Measurements from ENCODE around the gene CDC20.
A peak's percentile ranks its signal among the peaks of the same experiment; 100 is the strongest.
"Not testable (repeated sequence)": the region's sequence is repeated elsewhere in the genome, so short reads cannot be mapped to it uniquely, and the experiment has no call there.

CDC20 gene

DNA sequence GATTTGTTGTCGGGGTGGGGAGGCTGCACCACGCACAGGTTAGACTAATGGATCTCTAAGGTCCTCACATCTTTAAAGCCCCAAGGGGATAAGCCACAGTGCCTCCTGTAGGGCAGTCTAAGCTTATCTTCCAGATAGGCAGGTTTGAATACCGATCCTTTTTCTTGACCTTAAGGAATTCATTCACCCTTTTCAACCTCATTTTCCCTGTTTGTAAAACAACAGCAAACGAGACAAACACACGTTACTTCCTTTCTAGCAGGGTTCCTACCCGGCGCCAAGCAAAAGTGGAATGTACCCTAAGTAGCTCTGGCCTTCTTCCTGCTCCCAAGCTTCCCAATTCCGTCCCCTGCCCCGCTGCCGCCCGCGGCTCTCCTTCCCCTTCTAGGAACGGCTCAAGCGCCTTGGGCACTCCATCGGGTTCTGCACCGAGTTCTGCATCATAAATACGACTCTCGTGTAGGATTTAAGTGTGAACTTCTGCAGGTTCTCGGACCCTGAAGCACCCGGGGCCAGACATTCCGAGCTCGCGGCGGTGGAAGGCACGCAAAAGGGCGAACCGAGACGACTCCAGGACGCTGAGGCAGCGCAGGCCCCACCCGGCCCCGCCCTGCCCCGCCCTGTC, 548 bp upstream of the CDC20 start:
- DNase-seq = no peak

- DNase-seq = no peak
Measured at GRCh38 chr1:43359696-43360095, 915 bp downstream of the CDC20 start.

GRCh38 chr1:43360616-43361015, 1.8 kb downstream of the CDC20 start:
- no peak for DNase-seq

GRCh38 chr1:43363283-43363934, 4.6 kb downstream of the CDC20 start:
- no peak for DNase-seq

- no peak for DNase-seq
Measured at GRCh38 chr1:43363935-43364525, 5.2 kb downstream of the CDC20 start.

DNA sequence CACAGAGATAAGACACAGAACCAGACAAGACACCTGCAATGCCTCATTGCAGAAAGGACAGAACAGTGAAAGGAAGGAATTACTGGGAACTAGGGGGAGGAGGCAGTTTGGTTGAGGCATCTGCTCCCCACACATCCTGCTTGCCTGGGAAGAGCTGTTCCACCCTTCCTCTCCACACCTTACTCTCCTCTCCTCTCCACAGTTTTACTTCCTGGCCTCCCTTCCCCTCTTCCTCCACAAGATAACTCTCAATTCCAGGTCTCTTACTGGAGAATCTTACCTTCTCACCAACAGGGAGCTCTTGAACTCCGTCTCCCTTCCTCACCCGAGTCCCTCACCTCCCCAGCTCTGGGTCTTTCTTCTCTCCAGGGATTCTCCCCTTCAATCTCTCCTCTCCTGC, 6.9 kb downstream of the CDC20 start:
- no peak for DNase-seq

GRCh38 chr1:43366179-43366578, 7.4 kb downstream of the CDC20 start:
- DNase-seq = no peak

DNA sequence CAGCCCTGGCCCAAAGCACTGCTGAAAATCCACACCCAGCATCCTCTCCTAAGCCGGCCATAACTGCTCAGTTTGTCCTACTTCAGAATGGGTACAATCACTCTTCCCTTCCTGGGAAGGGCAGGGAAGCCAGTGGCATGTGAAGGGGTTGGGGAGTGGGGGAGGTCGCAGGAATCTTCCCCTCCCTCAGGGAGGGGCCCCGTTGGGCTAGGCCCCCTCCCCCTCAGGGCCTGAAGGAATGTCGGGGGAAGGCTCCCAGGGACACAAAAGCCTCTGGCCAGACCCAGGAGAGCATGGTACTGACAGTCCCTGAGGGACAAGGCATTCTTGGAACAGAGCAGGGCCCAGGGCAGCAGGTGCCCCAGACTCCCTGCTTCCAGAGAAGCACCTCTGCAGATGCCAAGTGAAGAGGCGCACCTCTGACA, 7.8 kb downstream of the CDC20 start:
- no peak for DNase-seq

DNA sequence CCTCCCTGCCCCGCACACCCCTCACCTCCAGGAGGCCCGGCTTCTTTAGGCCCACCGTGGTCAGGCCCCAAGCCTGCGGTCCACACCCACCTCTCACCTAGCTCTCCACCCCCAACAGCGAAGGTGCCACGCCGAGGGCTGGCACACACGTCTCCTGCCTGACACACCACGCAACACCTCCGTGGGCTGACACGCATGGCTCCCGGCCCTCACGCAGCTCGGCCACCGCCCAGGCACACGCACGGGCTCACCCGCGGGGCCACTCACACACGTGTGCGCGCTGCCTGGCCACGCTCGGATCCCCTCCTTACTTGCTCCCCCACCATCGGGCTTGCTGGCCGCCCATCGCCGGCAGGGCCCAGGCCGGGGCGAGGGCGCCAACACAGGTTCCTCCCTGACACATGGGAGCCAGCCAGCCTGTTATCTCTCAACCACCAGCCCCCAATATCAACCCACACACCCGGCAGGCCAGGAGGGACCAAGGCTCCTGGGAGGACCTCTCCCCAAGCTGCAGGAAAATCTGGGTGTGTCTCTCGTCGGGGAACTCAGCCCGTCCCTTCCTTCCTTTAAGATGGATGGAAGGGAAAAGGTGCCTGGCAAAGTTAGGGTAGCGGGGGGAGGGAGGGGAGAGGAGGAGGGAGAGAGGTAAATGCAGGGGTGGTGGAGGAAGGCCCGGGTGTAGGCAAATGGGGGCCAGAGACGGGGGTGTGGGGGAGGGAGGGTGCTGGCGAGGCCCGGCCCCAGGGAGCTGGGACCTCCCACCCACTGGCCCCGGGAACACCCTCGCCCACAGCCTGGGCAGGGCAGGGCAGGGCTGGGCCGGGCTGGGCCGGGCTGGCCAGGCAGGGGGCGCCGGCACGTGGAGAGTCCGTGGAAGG, 8.5 kb downstream of the CDC20 start:
- peak; percentile 14 for DNase-seq

- peak; percentile 88 for DNase-seq
Measured at GRCh38 chr1:43367904-43368645, 9.3 kb downstream of the CDC20 start, which contains the start of gene ELOVL1. Gene ELOVL1, minus strand, starts transcription at chr1:43368011. Its CDS starts 2,402 bp downstream, at chr1:43365609.

GRCh38 chr1:43368646-43369020, 9.9 kb downstream of the CDC20 start:
- no peak for DNase-seq

DNA sequence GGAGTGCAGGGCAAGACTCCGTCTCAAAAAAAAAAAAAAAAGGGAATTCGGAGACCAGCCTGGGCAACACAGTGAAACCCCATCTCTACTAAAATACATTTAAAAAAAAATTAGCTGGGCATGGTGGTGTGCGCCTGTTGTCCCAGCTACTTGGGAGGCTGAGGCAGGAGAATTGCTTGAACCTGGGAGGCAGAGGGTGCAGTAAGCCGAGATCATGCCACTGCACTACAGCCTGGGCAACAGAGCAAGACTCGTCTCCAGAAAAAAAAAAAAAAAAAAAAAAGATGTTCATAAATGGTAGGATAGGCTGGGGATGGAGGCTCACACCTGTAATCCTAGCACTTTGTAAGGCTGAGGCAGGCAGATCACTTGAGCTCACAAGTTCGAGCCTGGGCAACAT, 11.0 kb downstream of the CDC20 start:
- not testable (repeated sequence) for DNase-seq

DNA sequence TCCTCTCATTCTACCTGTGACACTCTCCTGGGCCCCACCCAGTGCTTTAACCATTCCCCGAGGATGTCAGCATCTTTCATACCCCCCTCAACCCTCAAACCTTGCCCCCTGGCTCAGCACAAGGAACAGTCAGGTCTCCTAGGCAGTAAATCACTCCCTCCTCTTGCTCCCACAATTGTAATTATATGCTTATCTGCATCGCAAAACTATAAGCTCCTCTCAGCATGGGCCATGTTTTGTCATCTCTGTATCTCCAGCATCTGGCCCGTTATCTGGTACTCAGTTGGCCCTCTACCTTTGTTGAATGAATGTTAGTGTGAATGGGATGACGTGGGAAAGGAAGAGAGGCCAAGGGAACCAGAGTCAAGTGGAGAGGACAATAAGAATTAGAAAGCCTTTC, 11.8 kb downstream of the CDC20 start:
- no peak for DNase-seq

DNA sequence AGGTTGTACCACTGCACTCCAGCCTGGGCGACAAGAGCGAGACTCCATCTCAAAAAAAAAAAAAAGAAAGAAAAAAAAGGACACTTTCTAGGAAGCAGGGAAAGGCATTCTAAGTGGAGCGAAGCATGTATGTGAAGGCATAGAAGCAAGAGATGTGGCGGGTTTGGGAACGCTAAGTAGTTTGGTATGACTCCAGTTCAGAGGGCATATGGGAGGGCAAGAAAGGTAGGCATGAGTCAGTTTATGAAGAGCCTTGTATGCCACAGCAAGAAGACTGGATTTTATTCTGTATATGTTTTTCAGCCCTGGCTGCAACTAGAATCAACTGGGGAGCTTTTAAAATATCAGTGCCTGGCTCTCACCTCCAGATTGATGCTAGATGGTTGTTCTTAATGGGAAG, 13.4 kb downstream of the CDC20 start:
- no peak for DNase-seq

DNA sequence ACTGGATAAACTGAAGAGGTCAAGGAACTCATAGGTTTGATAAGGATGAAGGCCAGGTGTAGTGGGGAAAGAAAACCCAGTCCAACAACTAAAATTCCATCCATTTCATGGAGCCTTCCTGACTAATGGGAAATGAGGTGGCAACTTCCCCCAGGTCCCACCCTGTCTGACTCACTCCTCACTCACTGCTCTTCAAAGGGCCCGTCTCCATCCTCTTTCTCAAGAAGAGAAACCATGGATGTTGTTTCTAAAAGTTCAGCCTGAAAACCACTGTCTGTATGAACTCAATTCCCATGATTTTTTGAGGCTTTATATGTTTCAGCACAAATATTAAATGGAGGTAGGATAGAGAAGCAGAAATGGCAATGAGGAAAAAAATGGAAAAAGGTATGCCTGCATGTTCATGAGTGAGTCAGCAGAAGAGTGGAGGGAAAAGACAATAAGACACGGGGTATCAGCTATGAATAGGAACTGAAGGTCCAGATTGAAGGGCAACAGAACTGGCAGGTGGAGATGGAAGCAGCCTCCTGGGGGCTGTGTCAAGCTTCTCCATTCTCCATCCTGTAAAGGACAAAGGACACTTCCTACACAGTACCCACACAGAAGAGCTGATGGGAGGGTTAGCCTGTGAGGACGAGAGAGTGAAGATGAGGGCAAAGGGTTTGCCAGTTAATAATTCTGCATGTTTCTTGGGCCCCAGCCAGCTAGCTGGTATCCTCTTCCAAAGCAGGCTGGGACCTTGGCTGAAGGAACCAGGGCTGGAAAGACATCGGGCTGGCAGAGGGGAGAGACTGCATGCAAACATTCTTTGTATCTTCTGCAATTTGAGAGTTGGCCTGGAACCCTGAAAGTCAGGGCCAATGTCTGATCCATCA, 14.5 kb downstream of the CDC20 start:
- no peak for DNase-seq

DNA sequence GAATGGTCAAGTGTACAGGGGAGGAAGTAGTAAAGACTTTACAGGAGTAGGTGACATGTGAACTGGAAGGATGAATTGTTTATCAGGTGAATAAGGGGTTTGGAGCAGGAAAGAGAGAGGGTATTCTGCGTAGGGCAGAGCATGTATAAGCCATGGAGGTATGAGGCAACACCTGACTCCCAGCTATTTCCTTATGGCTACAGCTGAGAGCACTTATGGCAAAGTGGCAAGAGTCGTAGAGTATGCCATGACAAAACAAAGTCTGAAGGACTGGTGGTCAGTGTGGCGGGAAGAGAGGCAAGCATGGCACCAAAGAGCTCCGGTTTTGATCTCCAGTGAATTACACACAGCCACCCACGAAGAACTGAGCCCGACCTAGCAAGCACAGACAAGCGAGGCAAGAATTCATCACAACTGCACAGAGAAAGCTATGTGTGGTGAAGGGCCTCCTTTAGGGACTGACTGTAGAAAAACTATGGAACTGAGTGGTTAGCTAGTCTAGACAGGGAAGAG, 18.0 kb downstream of the CDC20 start:
- no peak for DNase-seq

- DNase-seq = no peak
Measured at GRCh38 chr1:43377831-43378230, 19.1 kb downstream of the CDC20 start.

DNA sequence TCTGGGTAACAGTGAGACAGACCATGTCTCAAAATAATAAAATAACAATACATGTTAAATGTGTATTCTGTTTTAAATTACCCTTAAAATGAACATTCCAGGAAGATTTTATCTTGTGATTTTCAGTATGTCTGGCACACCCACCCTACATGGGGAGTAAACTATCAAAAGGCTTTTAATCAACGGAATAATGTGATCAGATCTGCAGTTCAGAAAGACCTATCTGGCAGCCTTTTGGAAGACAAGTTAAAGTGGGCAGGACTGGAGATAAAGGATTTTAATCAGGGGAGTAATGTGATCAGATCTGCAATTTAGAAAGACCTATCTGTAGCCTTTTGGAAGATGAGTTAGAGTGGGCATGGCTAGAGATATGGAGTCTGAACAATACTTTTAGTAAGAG, 20.7 kb downstream of the CDC20 start:
- no peak for DNase-seq

DNA sequence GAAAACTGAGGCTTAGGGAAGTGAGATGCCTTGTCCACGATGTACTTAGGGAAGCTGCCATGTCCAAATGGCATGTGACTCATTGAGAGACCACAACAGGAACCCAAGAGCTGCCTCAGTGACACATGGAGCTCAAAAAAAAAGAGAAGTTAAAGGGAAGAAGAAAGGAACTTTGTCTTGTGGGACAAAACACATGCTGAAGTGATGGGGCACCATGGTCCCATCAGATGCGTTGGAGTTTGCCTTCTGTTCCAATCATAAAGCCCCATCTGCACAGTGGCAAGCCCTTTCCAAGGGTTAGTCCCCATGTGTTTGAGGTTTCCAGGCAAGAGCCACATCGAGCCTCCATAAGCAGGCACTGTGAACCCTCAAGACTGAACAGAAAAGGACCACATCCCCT, 22.8 kb downstream of the CDC20 start:
- no peak for DNase-seq

DNA sequence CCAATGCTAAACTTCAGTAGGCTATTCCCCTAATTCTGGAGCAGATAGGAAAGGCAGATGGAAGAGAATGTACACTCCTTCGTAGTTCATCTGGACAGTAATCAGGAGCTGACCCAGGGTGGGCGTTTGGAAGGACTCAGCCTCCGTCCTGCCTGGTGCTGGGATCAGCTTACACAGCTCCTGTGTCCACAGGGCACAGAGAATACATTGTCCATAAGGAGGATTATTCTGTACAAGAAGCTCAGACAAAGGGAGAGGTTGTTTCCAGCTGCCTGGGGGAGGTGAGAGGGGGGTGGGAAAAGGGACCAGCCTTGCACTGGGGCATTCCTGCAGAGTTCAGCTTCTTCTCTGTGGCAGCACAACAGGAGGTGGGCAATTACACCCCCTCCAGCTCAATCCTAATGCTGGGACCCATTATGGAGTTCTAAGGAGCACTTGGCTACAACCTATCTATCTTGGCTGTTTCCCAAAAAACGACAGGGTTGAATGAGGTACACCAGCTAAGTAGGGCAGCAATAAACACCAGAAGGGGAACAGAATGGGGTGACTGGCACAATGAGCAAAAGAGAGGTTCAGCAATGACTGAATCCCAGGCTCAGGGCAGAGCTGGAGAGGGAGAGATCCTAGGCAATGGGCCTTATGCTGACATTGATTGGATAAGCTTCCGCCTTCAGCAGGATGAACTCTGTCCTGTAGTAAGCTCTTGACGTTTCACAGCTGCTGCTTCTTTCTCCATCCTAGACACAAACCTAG, 23.4 kb downstream of the CDC20 start:
- DNase-seq = no peak

GRCh38 chr1:43383449-43383848, 24.7 kb downstream of the CDC20 start:
- no peak for DNase-seq
